Measurements from ENCODE around the gene ADGRA1. TPM values are rescaled to one million over a fixed set of nuclear protein-coding genes. Genes with fewer than 3 reads are reported as not detected.

The ADGRA1 gene
- total and polyA plus RNA-seq, 2 donors (not counting 3 experiments of a cell fraction or from before 2014, with no cell fraction given), result not detected

GRCh38 chr10:133180965-133181639 is 93.4 kb downstream of the ADGRA1 start:
- H3K9ac ChIP-seq (replicated peaks; ENCODE audit: extremely low read depth, insufficient read depth, low read length), result no peak overlapping the region
- no peak overlapping the region for H3K27ac ChIP-seq (ENCODE audit: insufficient read depth, low read depth, low read length)
- H3K4me3 ChIP-seq (replicated peaks in 1 of 3; ENCODE audit: insufficient read depth in 1 of 3, low read depth in 1 of 3, low read length in 3 of 3), result no peak overlapping the region
- no peaks in the 10 kb centered on the region for H3K79me2 ChIP-seq (ENCODE audit: control insufficient read depth, insufficient read depth, low read length)
- DNase-seq (ENCODE audit: low read depth, low spot score) (no peak), FAIRE-seq (no peak)
- no peaks in the 10 kb centered on the region for H3K27me3 ChIP-seq (ENCODE audit: control insufficient read depth in 2 of 2, insufficient read depth in 2 of 2, low read length in 2 of 2)
- ChIA-PET CTCF (no interaction called here), POLR2A (no interaction called here)
- BruUV-seq (replicated peaks), result no TSS peak
- no peaks in the 10 kb centered on the region for H3K36me3 ChIP-seq (ENCODE audit: control insufficient read depth in 2 of 2, extremely low read depth in 1 of 2, insufficient read depth in 2 of 2, low read length in 2 of 2)
- peaks cover 4% of the 10 kb centered on the region for H3K9me3 ChIP-seq (replicated peaks; ENCODE audit: control insufficient read depth, insufficient read depth, low read length)
- H3K9me1 ChIP-seq (replicated peaks; ENCODE audit: control insufficient read depth, extremely low read depth, insufficient read depth, low read length), result no peaks in the 10 kb centered on the region
- H3K4me1 ChIP-seq (ENCODE audit: control insufficient read depth, extremely low read depth, insufficient read depth, low read length), result no peaks in the 10 kb centered on the region
- no peak overlapping the region for H3K4me2 ChIP-seq (ENCODE audit: insufficient read depth, low read length)
- no peaks in the 10 kb centered on the region for H4K20me1 ChIP-seq (replicated peaks; ENCODE audit: control insufficient read depth, extremely low read depth, insufficient read depth, low read length)
- no peak for TF ChIP-seq FOS (IDR thresholded peaks at IDR 0.05; ENCODE audit: borderline replicate concordance, insufficient read depth, low read length)
- TF ChIP-seq MYC (IDR thresholded peaks at IDR 0.05; ENCODE audit: low read depth, low read length), result no peak
- TF ChIP-seq POLR2A (IDR thresholded peaks at IDR 0.05; ENCODE audit: low read depth, low read length), result no peak
- TF ChIP-seq GATA2 (IDR thresholded peaks at IDR 0.05; ENCODE audit: insufficient read depth, insufficient read length, low read depth, low read length), result no peak
- TF ChIP-seq EZH2 (IDR thresholded peaks at IDR 0.05; ENCODE audit: borderline replicate concordance, low read depth, low read length, severe bottlenecking), result no peak
- dilution Hi-C loops (cut with MboI; ENCODE audit: extremely low pct_ligation_motif_present, low sequenced_read_pairs), result no loop called here
- intact Hi-C loops (cut with micrococcal nuclease), result no loop called here
- no peak overlapping the region for H2AFZ ChIP-seq (ENCODE audit: low read depth, low read length)

Other genes with a start within 250 kb of the ADGRA1 start
- gene CFAP46, start 145.4 kb upstream of the ADGRA1 start, total RNA-seq, result 0.75 and 1.1 TPM in 2 replicates
- gene CFAP46, start 145.4 kb upstream of the ADGRA1 start, polyA plus RNA-seq, result 0.88 and 0.98 TPM in 2 replicates
- not detected in 2 replicates for gene KNDC1, start 72.3 kb downstream of the ADGRA1 start, total RNA-seq
- gene KNDC1, start 72.3 kb downstream of the ADGRA1 start, polyA plus RNA-seq, result not detected in 2 replicates
- not detected in 2 replicates for gene UTF1, start 142.3 kb downstream of the ADGRA1 start, total RNA-seq
- not detected in 2 replicates for gene UTF1, start 142.3 kb downstream of the ADGRA1 start, polyA plus RNA-seq
- not detected in 2 replicates for gene VENTX, start 149.9 kb downstream of the ADGRA1 start, total RNA-seq
- not detected in 2 replicates for gene VENTX, start 149.9 kb downstream of the ADGRA1 start, polyA plus RNA-seq
- 0.55 and 1.5 TPM in 2 replicates for gene ADAM8, start 188.9 kb downstream of the ADGRA1 start, total RNA-seq
- 0.49 and 0.51 TPM in 2 replicates for gene ADAM8, start 188.9 kb downstream of the ADGRA1 start, polyA plus RNA-seq
- gene TUBGCP2, start 220.9 kb downstream of the ADGRA1 start, total RNA-seq, result 48.8 and 53.1 TPM in 2 replicates
- 37.1 and 45.6 TPM in 2 replicates for gene TUBGCP2, start 220.9 kb downstream of the ADGRA1 start, polyA plus RNA-seq
- 37.9 and 40.4 TPM in 2 replicates for gene ZNF511, start 221.0 kb downstream of the ADGRA1 start, total RNA-seq
- gene ZNF511, start 221.0 kb downstream of the ADGRA1 start, polyA plus RNA-seq, result 25.6 and 36.3 TPM in 2 replicates
- gene CALY, start 249.0 kb downstream of the ADGRA1 start, total RNA-seq, result not detected in 2 replicates
- not detected in 2 replicates for gene CALY, start 249.0 kb downstream of the ADGRA1 start, polyA plus RNA-seq